Stimulated activated CD4-positive, alpha-beta T cell treated with anti-CD3 and anti-CD28 coated beads, TNF-alpha, amount 100 ng/mL, for 48 hours (primary cell): ENCODE results near the gene PRSS36.
"Not testable (repeated sequence)": the region's sequence is repeated elsewhere in the genome, so short reads cannot be mapped to it uniquely, and the experiment has no call there.

Experiments
- DNase-seq, 3 donors: peaks; one replicate each; pipeline ENCODE4 v3.0.0-alpha.2; 2020; ENCODE audit warnings: low read depth in 3 of 3

PRSS36 gene

GRCh38 chr16:31149894-31150890 lies at the start of gene PRSS36:
Gene PRSS36, minus strand, starts transcription at chr16:31150066. Its CDS starts 31 bp downstream, at chr16:31150035.
- no peak for DNase-seq

DNA sequence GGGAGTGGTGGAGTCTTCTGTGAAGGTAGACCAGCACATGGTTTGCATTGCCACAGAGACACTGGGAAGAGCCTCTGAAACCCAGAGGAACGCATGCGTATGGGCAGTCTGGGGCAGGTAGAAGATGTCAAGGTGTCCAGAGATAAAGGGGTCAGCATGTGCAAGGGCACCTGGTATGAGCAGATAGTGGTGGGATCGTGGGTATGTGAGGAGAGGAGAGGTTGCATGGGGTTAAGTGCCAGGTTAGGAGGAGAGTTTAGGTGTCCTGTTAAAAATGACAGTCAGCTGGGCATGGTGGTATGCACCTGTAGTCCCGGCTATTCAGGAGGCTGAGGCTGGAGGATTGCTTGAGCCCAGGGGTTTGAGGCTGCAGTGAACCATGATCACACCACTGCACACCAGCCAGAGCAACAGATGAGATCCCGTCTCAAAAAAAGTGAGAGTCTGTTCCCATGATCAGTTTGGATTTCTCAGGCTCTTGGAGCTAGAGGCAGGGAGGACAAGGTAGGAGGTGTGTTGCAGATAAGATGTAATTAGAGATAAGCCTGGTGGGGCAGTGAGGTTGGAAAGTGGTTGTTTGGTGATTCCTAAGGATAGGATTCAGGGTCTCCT lies 49.7 kb upstream of the PRSS36 start:
- DNase-seq: no peak

GRCh38 chr16:31198207-31198882 lies 48.5 kb upstream of the PRSS36 start:
- DNase-seq: no peak

DNA sequence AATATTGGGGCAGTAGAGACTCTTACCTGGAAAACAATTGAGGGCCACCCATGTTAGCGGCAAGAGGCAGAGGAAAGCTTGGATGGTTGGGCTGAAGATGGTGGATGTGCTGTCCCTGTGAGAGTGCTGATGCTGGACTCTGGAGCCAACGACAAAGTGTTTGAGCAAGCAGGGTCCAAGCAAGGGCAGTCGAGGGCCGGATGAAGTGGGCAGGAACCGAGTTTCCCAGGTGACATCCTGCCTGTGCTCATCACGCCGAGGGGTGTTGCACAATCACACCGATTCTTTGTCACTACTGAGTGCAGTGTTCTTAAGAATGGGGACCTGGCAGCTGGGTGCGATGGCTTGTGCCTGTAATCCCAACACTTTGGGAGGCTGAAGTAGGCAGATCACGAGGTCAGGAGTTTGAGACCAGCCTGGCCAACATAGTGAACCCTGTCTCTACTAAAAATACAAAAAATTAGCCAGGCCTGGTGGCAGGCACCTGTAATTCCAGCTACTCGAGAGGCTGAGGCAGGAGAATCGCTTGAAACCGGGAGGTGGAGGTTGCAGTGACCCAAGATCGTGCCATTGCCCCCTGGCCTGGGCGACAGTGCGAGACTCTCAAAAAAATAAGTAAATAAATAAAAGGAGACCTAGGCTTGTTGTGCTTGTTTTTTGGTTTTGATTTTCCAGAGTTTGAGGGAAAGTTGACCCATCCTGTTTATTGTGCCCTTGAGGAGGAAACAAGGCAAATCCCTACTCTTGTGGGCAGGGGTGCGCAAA lies 46.6 kb upstream of the PRSS36 start:
- DNase-seq: no peak

DNA sequence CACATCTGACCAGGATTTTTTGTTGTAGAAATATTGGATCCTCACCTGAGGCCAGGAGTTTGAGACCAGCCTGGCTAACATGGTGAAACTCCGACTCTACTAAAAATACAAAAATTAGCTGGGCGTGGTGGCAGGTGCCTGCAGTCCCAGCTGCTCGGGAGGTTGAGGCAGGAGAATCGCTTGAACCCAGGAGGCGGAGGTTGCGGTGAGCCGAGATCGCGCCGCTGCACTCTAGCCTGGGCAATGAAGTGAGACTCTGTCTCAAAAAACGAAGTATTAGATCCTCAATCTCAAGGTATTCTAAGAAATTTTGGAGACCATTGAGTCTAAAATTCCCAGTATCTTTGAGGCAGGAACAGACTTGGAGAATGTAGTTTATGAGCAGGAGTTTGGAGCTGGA lies 46.0 kb upstream of the PRSS36 start:
- not testable (repeated sequence) for DNase-seq

GRCh38 chr16:31194898-31195297 lies 45.0 kb upstream of the PRSS36 start:
- DNase-seq: no peak

GRCh38 chr16:31193874-31194273 lies 44.0 kb upstream of the PRSS36 start:
- no peak for DNase-seq

DNA sequence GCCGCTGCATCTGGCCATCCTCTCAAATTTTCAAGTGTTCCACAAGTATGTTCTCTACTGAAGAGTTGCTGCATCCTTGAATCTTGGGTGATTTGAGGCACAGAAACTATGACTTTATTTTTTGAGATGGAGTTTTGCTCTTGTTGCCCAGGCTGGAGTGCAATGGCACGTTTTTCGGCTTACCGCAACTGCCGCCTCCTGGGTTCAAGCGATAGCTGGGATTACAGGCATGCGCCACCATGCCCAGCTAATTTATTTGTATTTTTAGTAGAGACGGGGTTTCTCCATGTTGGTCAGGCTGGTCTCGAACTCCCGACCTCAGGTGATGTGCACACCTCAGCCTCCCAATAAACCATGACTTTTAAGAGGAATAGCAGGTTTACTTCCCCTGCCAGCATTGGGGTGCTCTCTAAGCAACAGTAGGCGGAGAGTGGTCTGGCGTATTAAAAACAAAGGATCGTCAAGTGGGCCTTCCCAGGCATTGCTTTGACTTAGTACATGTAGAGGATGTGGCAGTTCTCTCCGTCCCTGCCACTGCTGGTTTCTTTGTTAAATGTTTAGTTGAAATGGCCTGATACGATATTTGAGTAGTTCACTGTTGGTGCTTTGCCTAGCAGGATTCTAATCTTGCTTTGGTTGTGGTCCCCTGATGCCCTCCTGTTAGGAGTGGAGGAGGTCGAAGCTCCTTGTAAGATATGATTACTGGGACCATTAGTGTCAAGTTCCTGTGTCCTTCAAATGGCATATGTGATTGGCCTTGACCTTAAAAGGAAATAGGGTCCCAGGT lies 43.2 kb upstream of the PRSS36 start:
- no peak for DNase-seq

DNA sequence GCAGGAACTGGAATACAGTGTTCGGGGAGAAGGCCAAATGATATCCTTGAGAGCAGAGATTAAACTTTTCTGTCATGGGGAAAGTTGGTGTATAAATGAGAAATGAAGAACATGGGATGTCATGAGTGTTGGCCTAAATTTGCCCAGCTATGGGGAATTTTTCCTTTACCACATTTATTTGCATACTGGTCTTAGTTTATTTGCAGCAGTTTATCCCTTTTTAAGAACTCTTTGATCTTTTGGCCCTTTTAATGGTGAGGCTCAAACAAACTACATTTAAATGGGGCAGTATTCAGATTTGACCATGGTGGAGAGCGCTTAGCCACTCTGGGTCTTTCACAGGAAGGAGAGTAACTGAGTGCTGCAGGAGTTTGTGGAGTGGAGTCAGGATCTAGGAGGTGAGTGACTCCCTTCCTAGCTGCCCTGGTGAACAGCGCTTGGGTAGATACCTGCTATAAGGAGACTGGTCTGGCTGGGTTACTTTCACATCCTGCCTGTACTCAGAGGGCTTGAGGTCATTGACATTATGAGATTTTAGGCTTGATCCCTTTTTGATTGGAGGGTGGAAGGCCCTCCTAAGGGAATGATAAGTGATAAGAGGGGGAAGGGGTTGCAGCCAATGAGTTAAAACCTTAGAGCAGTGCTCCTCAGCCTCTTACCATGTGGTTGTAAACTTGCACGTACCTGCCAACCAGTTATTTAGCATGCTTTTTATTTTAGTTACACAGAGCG lies 42.0 kb upstream of the PRSS36 start:
- no peak for DNase-seq

GRCh38 chr16:31190818-31191444 lies 41.1 kb upstream of the PRSS36 start:
- no peak for DNase-seq

GRCh38 chr16:31190061-31190460 lies 40.2 kb upstream of the PRSS36 start:
- no peak for DNase-seq

DNA sequence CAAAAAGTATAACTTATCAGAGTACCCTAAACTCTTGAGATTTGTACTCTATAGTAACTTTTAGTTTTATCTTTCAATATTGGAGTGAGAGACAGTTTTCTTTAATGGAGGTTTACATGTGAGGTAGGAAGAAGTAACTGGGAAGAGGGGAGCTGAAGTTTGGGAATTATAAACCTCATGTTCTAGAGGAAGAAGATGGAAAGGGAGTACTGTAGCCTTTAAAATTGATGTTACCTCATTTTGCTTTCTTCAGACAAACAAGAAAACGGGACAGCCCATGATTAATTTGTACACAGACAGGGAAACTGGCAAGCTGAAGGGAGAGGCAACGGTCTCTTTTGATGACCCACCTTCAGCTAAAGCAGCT lies 39.5 kb upstream of the PRSS36 start:
- no peak for DNase-seq

DNA sequence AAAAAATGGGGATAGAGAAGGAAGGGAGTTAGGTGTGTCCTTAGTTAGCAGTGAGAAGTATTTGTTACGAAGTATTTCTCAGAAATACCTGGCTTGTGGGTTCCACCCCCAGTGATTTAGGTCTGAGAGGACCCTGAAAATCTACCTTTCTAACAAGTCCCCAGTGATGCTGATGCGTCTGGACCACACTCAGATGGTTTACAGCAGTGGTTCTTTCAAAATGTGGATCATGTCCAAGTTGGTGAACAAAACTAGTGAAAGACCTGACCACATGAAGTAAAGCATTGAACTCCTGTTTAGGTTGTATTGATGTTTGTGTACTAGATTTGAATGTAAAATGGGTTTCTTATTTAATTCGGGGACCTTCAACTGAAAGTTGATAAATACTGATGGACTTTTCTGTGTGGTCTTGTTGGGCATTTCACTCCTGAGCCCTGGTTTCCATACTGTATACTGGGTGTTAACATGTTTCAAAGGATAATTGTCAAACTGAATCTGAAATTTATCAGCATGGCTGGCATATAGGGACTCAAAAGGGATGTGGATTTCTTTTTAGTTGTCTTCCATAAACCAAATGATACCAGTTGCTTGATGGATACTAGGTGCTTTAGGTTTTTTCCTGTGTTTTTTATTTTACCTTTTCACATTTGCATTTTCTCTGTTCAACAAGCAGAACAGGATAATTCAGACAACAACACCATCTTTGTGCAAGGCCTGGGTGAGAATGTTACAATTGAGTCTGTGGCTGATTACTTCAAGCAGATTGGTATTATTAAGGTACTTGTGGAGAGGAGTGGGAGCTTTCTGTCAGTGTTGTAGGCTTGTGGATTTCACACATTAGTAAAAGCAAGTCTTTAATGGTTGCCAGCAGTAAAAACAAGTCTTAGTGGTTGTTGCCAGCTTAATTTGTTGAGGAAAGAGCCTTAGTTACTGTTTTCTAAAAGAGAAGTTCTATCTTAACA lies 38.9 kb upstream of the PRSS36 start:
- no peak for DNase-seq

DNA sequence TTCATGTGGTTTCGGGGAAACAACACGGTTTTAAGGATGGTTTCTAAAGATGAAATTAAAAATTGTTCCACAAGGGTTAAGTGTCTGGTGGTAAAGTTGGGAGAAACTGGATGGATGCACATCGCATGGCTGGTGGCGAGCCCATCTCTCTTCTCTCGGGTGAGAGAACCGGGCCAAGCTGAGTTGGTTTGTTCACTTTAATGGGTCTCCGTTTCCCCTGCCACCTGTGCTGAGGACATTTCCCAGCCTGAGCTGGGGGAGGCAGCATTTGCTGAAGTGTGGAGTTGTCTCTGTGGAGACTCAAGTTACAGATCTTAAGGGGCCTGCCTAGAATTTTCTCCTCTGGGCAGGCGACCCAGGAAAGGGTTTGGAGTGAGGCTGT lies 37.9 kb upstream of the PRSS36 start:
- no peak for DNase-seq

DNA sequence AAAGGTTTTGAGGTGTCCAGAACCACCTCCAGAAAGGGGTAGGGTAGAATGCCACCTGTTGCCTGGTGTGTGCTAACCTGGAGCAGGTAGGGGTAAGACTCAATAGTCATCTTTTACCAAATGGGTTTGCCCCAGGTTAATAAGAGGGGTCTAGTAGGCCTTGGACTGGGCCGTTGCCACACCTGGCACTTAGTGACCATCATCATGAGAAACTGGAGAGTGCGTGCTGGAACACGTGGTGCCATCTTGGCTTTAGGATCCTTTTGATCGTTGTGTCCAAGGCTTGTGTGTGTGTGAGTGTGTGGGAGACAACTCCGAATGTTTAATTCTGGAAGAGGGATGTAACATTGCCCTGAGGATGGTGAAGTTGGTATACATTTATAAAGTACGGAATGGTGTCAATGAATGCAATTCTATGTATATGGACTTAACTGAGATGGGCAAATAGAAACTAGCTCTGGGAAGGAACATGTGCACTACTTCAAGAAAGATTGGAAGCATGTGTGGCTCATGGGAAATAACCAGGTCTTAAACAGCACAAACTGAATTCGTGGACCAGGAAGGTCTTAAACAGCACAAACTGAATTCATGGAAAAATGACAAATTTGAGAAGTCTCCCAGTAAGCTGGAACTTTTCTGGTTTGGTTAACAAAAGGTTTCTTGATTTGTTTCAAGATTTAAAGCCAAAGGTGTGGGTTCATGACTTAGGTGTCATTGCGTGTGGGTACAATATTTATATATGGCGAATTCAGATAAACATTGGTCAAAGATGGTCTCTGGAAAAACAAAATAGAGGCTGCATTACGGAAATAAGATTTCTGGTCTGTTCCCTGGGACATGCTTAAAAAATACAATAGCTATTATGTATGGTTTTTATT lies 37.3 kb upstream of the PRSS36 start:
- DNase-seq: no peak

DNA sequence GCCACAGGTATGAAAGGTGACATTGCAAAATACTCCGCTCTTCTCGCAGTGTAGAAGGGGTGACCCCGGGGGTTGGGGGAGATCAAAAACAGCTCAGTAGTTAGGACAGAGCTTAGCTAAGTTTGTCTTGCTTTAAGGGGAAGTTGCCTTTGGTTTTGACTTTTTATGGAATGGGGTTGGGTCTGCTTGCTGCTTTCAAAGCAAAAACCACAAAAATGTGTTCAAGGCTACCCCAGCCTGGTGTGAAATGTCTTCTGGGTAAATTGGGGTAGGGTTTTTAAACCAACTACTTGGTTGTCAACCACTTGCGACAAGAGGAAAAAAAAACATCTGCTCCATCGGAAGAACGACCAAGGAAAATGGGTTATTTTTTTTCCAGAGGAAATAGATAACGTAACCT lies 36.3 kb upstream of the PRSS36 start:
- DNase-seq: no peak

DNA sequence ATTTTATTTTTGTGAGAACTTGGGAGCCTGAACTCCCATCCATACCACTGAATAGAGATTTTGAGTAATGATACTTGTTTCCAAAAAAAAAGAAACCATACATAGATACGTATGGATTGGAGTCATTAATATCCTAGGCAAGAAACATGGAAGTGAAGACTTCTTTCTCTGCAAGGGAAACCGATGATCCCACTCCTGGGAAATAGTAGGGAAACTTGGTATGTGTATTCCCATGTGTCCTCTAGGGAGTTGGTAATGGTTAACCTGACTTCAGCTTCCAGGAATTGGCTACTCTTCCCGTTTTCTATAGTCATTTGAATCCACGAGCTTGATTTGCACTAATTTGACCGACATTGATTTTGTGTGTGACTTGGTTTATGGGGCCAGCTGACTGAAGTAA lies 35.5 kb upstream of the PRSS36 start:
- no peak for DNase-seq

DNA sequence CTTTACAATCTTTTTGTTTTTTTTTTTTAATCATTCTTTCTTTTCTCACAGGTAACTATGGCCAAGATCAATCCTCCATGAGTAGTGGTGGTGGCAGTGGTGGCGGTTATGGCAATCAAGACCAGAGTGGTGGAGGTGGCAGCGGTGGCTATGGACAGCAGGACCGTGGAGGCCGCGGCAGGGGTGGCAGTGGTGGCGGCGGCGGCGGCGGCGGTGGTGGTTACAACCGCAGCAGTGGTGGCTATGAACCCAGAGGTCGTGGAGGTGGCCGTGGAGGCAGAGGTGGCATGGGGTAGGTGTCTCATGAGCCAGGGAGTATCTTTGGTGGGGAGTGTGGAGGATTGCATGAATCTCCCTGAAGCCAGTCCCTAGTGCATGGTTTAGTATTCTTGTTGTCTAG lies 35.0 kb upstream of the PRSS36 start:
- DNase-seq: no peak
